GM12873 (cell line): ENCODE measurements around the gene PRDM15.

Experiments used
- CTCF ChIP-seq: IDR thresholded peaks from 2 replicates; pipeline ENCODE4 v1.5.1; 2012; ENCODE audit warnings: low read depth, mild to moderate bottlenecking, moderate library complexity, low read length, control low read depth; ENCODE audit not compliant: insufficient read depth; ENCODE audit errors: missing control alignments

The PRDM15 gene

GRCh38 chr21:41776778-41777177 is 102.4 kb downstream of the PRDM15 start:
- TF ChIP-seq CTCF, result no peak

GRCh38 chr21:41775149-41775472 is 104.0 kb downstream of the PRDM15 start:
- TF ChIP-seq CTCF, result no peak

GRCh38 chr21:41774467-41775148 is 104.5 kb downstream of the PRDM15 start:
- TF ChIP-seq CTCF, result no peak

- no peak for TF ChIP-seq CTCF
Measured at GRCh38 chr21:41772351-41773080, 106.6 kb downstream of the PRDM15 start.

- TF ChIP-seq CTCF, result no peak
Measured at GRCh38 chr21:41771625-41771945, 107.6 kb downstream of the PRDM15 start.

- TF ChIP-seq CTCF, result no peak
Measured at GRCh38 chr21:41770901-41771624, 108.1 kb downstream of the PRDM15 start.

- no peak for TF ChIP-seq CTCF
Measured at GRCh38 chr21:41769933-41770332, 109.2 kb downstream of the PRDM15 start.
